CD4-positive, CD25-positive, alpha-beta regulatory T cell (primary cell): ENCODE measurements around the gene LONRF2. TPM values are rescaled to one million over a fixed set of nuclear protein-coding genes. Genes with fewer than 3 reads are reported as not detected.

ENCODE experiments used
- ATAC-seq, 2 donors: fragments of 150-1000 bp; cut with Tn5 transposase; one replicate each; pipeline ENCODE4 v1.10.0; 2021; ENCODE audit warnings: low read depth in 2 of 2, moderate number of reproducible peaks in 2 of 2, moderate library complexity in 1 of 2
- DNase-seq, 3 donors: peaks; one replicate each; pipeline versions ENCODE4 v3.0.0 to v3.0.0-alpha.2; 2012 to 2022; ENCODE audit warnings: mixed read lengths in 1 of 3
- H3K27ac ChIP-seq: one replicate; pipeline ENCODE4 v1.7.0; 2013; ENCODE audit warnings: mild to moderate bottlenecking, low read length; ENCODE audit not compliant: insufficient read depth, poor library complexity, severe bottlenecking
- H3K27me3 ChIP-seq: one replicate; pipeline ENCODE4 v1.7.0; 2013; ENCODE audit warnings: low read length; ENCODE audit not compliant: control insufficient read depth, insufficient read depth
- H3K36me3 ChIP-seq: one replicate; pipeline ENCODE4 v1.7.0; 2013; ENCODE audit warnings: mild to moderate bottlenecking, low read length, moderate library complexity; ENCODE audit not compliant: control insufficient read depth, insufficient read depth
- H3K4me1 ChIP-seq: 2 replicates; pipeline ENCODE4 v1.7.0; 2013; ENCODE audit warnings: mild to moderate bottlenecking, low read length; ENCODE audit not compliant: insufficient read depth, control insufficient read depth, poor library complexity, severe bottlenecking
- H3K4me3 ChIP-seq: one replicate; pipeline ENCODE4 v1.7.0; 2013; ENCODE audit warnings: low read depth, mild to moderate bottlenecking, low read length, moderate library complexity
- H3K9me3 ChIP-seq, 2 experiments: 1 replicate in 1 of 2; 2 replicates in 1 of 2; pipeline ENCODE4 v1.7.0; 2013; ENCODE audit warnings: low read length in 2 of 2, mild to moderate bottlenecking in 1 of 2, moderate library complexity in 1 of 2; ENCODE audit not compliant: control insufficient read depth in 2 of 2
- H3K27ac Mint-ChIP-seq, 3 donors: one replicate each; pipeline ENCODE4 v1.8.0; 2020 to 2022; ENCODE audit warnings: mild to moderate bottlenecking in 3 of 3, mixed read lengths in 3 of 3, moderate library complexity in 2 of 3
- H3K27me3 Mint-ChIP-seq: one replicate; pipeline ENCODE4 v1.8.0; 2022; ENCODE audit warnings: mild to moderate bottlenecking, mixed read lengths
- H3K36me3 Mint-ChIP-seq: one replicate; pipeline ENCODE4 v1.8.0; 2020; ENCODE audit warnings: mixed read lengths
- H3K4me1 Mint-ChIP-seq, 4 donors: one replicate each; pipeline ENCODE4 v1.8.0; 2020 to 2022; ENCODE audit warnings: mixed read lengths in 4 of 4, mild to moderate bottlenecking in 1 of 4
- H3K4me3 Mint-ChIP-seq, 4 donors: one replicate each; pipeline ENCODE4 v1.8.0; 2020 to 2022; ENCODE audit warnings: mild to moderate bottlenecking in 4 of 4, mixed read lengths in 4 of 4, moderate library complexity in 3 of 4
- H3K9me3 Mint-ChIP-seq, 7 donors: one replicate each; pipeline ENCODE4 v1.8.0; 2020 to 2022; ENCODE audit warnings: mixed read lengths in 7 of 7, mild to moderate bottlenecking in 3 of 7, moderate library complexity in 2 of 7
- polyA plus RNA-seq, 4 donors: library from polyadenylated mRNA; unstranded; fragments of 300-500 nt; fragmentation: Illumina TruSeq; gene quantifications; one replicate each; pipeline ENCODE4 v1.2.3, GENCODE V29; 2021
- total RNA-seq: library from RNA; stranded (reverse); gene quantifications from one replicate; pipeline ENCODE4 v1.2.3, GENCODE V29; 2022

Gene LONRF2
- total and polyA plus RNA-seq, 5 donors from 2014 or later: 0.42 TPM; not detected in 4

DNA sequence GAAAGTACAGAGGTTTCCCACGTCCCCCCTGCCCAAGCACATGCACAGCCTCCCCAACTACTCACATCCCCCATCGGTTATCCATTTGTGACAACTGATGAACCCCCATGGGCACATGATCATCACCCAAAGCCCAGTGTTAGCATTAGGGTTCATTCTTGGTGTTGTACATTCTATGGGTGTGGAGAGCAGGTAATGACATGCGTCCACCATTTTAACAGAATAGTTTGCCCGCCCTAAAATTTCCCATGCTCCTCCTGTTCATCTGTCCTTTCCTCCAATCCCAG lies 74.3 kb downstream of the LONRF2 start:
- Mint-ChIP-seq H3K27ac (no peak overlapping the region), H3K36me3 (no peaks in the 10 kb centered on the region), H3K4me1 (peaks cover 0 to 5% (median 0%) of the 10 kb centered on the region in 4 donors), H3K27me3 (no peaks in the 10 kb centered on the region), H3K9me3 (no peaks in the 10 kb centered on the region), H3K4me3 (no peak overlapping the region)
- Histone ChIP-seq H3K4me3 (no peak overlapping the region), H3K27ac (no peak overlapping the region), H3K9me3 (no peaks in the 10 kb centered on the region), H3K27me3 (no peaks in the 10 kb centered on the region), H3K36me3 (no peaks in the 10 kb centered on the region), H3K4me1 (no peaks in the 10 kb centered on the region)
- ATAC-seq (no peak), DNase-seq (no peak)

DNA sequence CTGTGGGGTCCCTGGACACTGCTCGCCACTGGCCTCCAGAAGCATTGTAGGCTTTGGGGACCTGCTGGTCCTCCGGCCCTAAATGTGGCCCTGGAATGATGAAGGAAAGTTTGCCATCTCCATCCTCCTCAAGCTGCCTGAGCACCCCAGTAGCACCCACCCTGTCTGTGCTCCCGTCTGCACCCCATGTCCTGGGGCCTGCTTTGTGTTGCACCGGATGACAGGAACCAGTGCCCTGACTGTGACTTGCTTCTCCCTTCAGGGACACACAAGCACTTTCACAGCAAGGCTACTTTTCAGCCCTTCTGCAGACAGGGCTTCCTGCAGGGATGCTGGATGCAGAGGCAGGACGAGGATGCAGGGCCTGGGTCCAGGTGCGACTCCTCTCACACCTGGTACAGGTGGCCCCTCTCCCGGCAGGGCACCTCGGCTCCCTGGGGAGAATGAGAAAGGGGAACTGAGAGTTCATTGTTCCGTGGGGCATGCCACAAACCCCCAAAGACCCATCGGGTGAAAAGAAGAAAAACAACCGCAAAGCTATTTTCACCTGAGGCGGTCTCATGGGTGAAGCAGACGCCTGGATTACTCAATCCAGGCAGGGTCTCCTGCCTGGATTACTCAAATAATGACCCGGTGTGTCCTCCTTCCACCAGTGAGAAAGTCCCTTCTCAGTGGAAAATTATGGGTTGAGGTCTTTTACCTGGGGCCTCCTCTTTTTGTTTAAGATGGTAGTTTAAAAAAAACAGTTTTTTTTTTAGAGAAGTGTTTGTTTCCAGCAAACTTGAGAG lies 74.9 kb downstream of the LONRF2 start:
- no peaks in the 10 kb centered on the region for H3K27me3 Mint-ChIP-seq
- H3K4me3 ChIP-seq: no peak overlapping the region
- H3K4me1 Mint-ChIP-seq: peaks cover 0 to 5% (median 0%) of the 10 kb centered on the region in 4 donors
- no peaks in the 10 kb centered on the region for H3K36me3 ChIP-seq
- no peaks in the 10 kb centered on the region for H3K27me3 ChIP-seq
- ATAC-seq (peak in 1 of 2 donors; percentile 37), DNase-seq (no peak)
- H3K9me3 Mint-ChIP-seq: no peaks in the 10 kb centered on the region
- no peaks in the 10 kb centered on the region for H3K4me1 ChIP-seq
- H3K36me3 Mint-ChIP-seq: no peaks in the 10 kb centered on the region
- H3K27ac Mint-ChIP-seq: no peak overlapping the region
- H3K27ac ChIP-seq: no peak overlapping the region
- no peaks in the 10 kb centered on the region for H3K9me3 ChIP-seq
- no peak overlapping the region for H3K4me3 Mint-ChIP-seq

DNA sequence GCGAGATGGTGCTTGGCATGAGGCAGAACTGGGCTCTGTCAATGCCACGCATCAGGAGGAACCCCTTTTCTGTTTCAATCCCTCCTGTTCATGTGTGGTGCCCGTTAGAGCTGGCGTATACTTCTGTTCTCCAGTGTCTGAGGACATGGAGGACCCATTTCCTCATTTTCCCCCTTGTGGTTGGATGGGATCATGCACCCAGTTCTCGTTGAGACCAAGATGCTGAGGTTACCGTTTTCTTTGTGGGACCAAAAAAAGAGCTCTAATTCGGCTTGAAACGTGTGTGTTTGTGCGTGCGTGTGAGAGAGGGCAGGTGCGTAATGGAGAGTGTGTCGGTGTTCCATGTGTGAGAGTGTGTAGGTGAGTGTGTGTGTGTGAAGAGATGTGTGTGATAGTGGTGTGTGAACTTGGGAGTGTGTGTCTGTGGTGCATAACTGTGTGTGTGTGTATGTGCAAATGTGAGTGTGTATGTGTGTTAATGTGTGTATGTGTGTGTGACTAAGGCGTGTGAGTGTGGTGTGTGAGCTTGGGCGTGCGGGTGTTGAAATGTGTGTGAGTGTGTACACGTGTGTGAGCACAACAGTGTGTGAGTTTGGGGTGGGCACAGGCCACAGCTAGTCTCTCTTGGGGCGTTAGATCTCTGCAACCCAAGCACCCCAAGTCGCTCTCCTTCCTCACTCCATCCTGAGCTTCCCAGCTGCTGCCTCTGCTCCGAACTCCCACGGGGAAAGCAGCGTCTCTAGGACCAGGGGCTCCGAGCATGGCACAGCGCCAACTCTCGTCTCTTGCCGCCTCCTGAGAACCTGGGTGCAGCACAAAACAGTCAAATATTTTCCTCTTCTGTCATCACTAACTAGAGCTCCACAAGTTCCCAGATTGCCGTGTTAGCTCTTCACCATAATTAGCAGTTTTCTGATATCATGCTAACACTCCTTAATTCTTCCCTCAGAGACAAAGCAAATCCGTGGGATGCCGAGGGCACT lies 75.8 kb downstream of the LONRF2 start:
- Histone ChIP-seq H3K9me3 (no peaks in the 10 kb centered on the region), H3K27me3 (no peaks in the 10 kb centered on the region), H3K4me1 (no peaks in the 10 kb centered on the region), H3K4me3 (no peak overlapping the region), H3K27ac (no peak overlapping the region), H3K36me3 (no peaks in the 10 kb centered on the region)
- Mint-ChIP-seq H3K27me3 (no peaks in the 10 kb centered on the region), H3K27ac (peak overlapping the region in 1 of 3 donors; percentile 48), H3K36me3 (no peaks in the 10 kb centered on the region), H3K4me3 (no peak overlapping the region), H3K4me1 (peaks cover 0 to 5% (median 0%) of the 10 kb centered on the region in 4 donors), H3K9me3 (no peaks in the 10 kb centered on the region)
- DNase-seq (peak in 2 of 3 donors; percentile 5 to 45), ATAC-seq (no peak)

DNA sequence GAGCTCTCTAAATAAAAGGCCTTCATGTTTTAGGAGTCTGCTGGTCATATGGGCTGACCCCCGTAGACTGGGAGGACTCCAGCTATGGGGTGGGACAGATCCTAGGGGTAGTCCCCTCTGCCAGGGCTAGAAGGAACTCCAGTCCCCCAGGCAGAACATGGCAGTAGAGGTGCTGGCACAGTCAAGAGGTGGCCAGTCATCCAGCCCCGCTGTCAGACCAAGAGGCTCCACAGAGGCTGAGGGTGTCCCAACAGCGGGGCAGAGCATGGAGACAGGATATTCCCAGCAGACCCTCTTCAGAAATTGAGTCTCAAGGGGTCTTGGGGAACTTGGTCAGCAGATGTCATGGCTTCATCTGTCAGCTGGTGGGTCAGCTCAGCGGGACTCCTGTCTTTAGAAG lies 76.6 kb downstream of the LONRF2 start:
- peaks cover 0 to 5% (median under 1%) of the 10 kb centered on the region in 4 donors for H3K4me1 Mint-ChIP-seq
- H3K4me3 ChIP-seq: no peak overlapping the region
- DNase-seq (no peak), ATAC-seq (no peak)
- no peaks in the 10 kb centered on the region for H3K9me3 Mint-ChIP-seq
- no peak overlapping the region for H3K4me3 Mint-ChIP-seq
- no peak overlapping the region for H3K27ac Mint-ChIP-seq
- no peaks in the 10 kb centered on the region for H3K36me3 Mint-ChIP-seq
- no peak overlapping the region for H3K27ac ChIP-seq
- no peaks in the 10 kb centered on the region for H3K36me3 ChIP-seq
- H3K4me1 ChIP-seq: no peaks in the 10 kb centered on the region
- H3K27me3 ChIP-seq: no peaks in the 10 kb centered on the region
- no peaks in the 10 kb centered on the region for H3K27me3 Mint-ChIP-seq
- no peaks in the 10 kb centered on the region for H3K9me3 ChIP-seq

DNA sequence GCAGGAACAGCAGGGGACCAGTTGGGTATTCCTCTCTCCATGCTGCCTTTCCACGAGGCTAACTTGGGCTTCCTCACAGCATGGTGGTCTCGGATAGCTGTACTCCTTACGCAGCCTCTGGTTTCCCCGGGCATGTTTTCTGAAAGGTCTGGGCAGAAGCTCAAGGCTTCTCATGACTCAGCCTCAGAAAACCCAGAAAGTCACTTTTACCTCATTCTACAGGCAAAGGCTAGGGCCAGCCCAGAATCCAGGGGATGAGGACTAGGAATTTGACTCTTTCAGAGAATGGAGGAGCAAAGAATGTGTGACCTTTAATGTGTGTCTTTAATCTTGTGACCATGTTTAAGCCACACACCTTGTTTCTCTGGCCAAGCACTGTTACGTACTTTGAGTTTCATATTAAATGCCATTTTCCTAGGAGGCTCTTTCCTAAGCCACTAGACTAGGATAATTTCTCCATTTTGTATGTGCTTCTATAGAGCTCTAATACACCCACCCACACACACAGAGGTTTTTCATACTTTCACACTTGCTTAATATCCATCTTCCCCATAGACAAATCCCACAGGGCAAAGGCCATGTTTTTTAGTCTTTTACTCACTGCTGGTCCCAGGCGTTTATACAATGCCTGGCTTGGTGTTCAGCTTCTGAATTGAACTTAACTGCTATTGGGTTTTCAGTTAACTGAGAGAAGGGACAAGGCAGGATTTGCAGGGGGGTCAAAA lies 77.3 kb downstream of the LONRF2 start:
- Histone ChIP-seq H3K4me3 (no peak overlapping the region), H3K36me3 (no peaks in the 10 kb centered on the region), H3K27ac (no peak overlapping the region), H3K9me3 (no peaks in the 10 kb centered on the region), H3K4me1 (no peaks in the 10 kb centered on the region), H3K27me3 (no peaks in the 10 kb centered on the region)
- Mint-ChIP-seq H3K4me1 (peaks cover 0 to 5% (median 1%) of the 10 kb centered on the region in 4 donors), H3K9me3 (no peaks in the 10 kb centered on the region), H3K27ac (no peak overlapping the region), H3K4me3 (no peak overlapping the region), H3K36me3 (no peaks in the 10 kb centered on the region), H3K27me3 (no peaks in the 10 kb centered on the region)
- no peak for ATAC-seq
- no peak for DNase-seq

DNA sequence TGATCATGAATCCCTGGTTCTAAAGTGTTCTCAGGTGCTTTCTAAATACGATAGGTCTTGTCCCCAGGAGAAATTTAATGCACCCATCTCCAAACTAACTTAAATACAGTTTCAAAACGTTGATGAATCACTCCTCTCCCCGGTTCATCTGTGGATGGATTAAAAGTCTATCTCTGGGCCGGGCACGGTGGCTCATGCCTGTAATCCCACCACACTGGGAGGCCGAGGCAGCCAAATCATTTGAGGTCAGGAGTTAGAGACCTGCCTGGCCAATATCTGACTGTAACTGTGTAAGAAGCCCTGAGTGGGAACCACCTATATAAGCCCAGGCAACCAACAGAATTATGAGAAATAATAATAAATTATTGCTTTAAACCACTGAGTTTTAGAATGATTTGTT lies 78.7 kb downstream of the LONRF2 start:
- ATAC-seq (no peak), DNase-seq (no peak)
- no peaks in the 10 kb centered on the region for H3K27me3 Mint-ChIP-seq
- no peak overlapping the region for H3K27ac Mint-ChIP-seq
- no peak overlapping the region for H3K4me3 Mint-ChIP-seq
- no peaks in the 10 kb centered on the region for H3K27me3 ChIP-seq
- H3K36me3 Mint-ChIP-seq: no peaks in the 10 kb centered on the region
- H3K4me3 ChIP-seq: no peak overlapping the region
- no peaks in the 10 kb centered on the region for H3K36me3 ChIP-seq
- no peaks in the 10 kb centered on the region for H3K9me3 Mint-ChIP-seq
- H3K9me3 ChIP-seq: no peaks in the 10 kb centered on the region
- H3K4me1 ChIP-seq: no peaks in the 10 kb centered on the region
- H3K4me1 Mint-ChIP-seq: peaks cover 0 to 5% (median 1%) of the 10 kb centered on the region in 4 donors
- H3K27ac ChIP-seq: no peak overlapping the region

DNA sequence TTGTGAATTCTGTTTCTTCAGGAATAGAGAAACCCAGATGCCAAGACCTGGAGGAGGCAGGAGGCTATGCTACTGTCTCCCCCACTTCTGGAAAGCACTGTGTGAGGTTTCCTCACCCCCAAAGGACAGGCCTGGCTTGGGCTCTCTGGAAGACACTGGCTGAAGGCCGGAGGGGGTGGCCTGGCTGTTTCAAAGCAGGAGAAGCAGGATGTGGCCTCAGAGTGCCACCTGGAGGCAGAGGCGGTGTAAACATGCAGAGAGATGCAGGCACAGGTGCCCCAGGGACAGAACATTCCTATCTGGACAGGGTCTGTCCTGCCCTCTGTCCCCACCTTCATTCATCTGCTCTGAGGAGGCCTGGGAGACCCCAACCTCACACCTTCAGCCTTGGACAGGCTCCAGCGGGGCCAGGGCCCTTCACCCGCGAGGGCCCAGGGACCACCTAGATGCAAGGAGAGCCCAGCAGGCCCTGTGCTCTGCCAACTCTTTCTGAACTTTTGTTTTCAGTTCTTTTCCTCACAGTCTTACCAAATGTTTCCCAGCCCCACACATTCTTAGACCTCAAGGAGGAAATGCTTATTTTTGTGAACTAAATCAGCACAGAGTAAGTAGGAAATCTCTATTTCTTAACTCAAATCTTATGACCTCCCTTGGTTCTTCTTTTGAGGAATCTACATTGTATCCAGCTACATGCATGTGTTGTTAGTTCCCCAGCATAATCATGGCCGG lies 79.2 kb downstream of the LONRF2 start:
- no peaks in the 10 kb centered on the region for H3K36me3 Mint-ChIP-seq
- H3K27me3 ChIP-seq: no peaks in the 10 kb centered on the region
- H3K36me3 ChIP-seq: no peaks in the 10 kb centered on the region
- no peak overlapping the region for H3K4me3 Mint-ChIP-seq
- no peak overlapping the region for H3K4me3 ChIP-seq
- ATAC-seq: peak in 1 of 2 donors; percentile 35
- no peak overlapping the region for H3K27ac ChIP-seq
- DNase-seq: peak in 2 of 3 donors; percentile 32 to 37
- H3K9me3 ChIP-seq: no peaks in the 10 kb centered on the region
- peaks cover 0 to 5% (median 1%) of the 10 kb centered on the region in 4 donors for H3K4me1 Mint-ChIP-seq
- H3K27ac Mint-ChIP-seq: no peak overlapping the region
- H3K4me1 ChIP-seq: no peaks in the 10 kb centered on the region
- H3K9me3 Mint-ChIP-seq: no peaks in the 10 kb centered on the region
- no peaks in the 10 kb centered on the region for H3K27me3 Mint-ChIP-seq
